GM23338 (cell line): ENCODE results near the gene RAB11B. TPM values are rescaled to one million over a fixed set of nuclear protein-coding genes. Genes with fewer than 3 reads are reported as not detected.

ENCODE experiments used
- ATAC-seq: fragments of 200-7000 bp; cut with Tn5 transposase; 3 replicates; pipeline ENCODE4 v1.9.1; 2020
- DNase-seq: peaks from one replicate; pipeline ENCODE4 v3.0.0-alpha.2; 2015; ENCODE audit warnings: low spot score
- H2AFZ ChIP-seq: fragments of 200-600 bp; sonication (generic); 2 replicates; pipeline ENCODE4 v1.8.0; 2016; ENCODE audit warnings: antibody characterized with exemption, mild to moderate bottlenecking, moderate library complexity
- H3F3A ChIP-seq: fragments of 200-600 bp; sonication (generic); replicated peaks from 2 replicates; pipeline ENCODE4 v1.8.0; 2017; ENCODE audit warnings: antibody characterized with exemption, mixed run types, low read depth
- H3K27ac ChIP-seq: fragments of 200-600 bp; sonication (generic); 2 replicates; pipeline ENCODE4 v1.6.1; 2016; ENCODE audit warnings: low read depth
- H3K27me3 ChIP-seq: fragments of 200-600 bp; sonication (generic); 2 replicates; pipeline ENCODE4 v1.8.0; 2016; ENCODE audit warnings: mild to moderate bottlenecking, mixed run types, moderate library complexity; ENCODE audit not compliant: insufficient read depth
- H3K36me3 ChIP-seq: fragments of 200-600 bp; sonication (generic); 2 replicates; pipeline ENCODE4 v1.8.0; 2016; ENCODE audit warnings: mild to moderate bottlenecking; ENCODE audit not compliant: insufficient read depth
- H3K4me1 ChIP-seq: fragments of 200-600 bp; sonication (generic); 2 replicates; pipeline ENCODE4 v1.8.0; 2016; ENCODE audit warnings: mild to moderate bottlenecking, moderate library complexity; ENCODE audit not compliant: insufficient read depth
- H3K4me2 ChIP-seq: fragments of 200-600 bp; sonication (generic); 2 replicates; pipeline ENCODE4 v1.7.1; 2017; ENCODE audit warnings: mixed run types
- H3K4me3 ChIP-seq: fragments of 200-600 bp; sonication (generic); 2 replicates; pipeline ENCODE4 v1.6.1; 2016; ENCODE audit warnings: mixed run types
- H3K79me2 ChIP-seq: fragments of 200-600 bp; sonication (generic); replicated peaks from 2 replicates; pipeline ENCODE4 v1.8.0; 2017; ENCODE audit warnings: mild to moderate bottlenecking; ENCODE audit not compliant: insufficient read depth
- H3K9me2 ChIP-seq: fragments of 200-600 bp; sonication (generic); 2 replicates; pipeline ENCODE4 v1.8.0; 2017; ENCODE audit not compliant: insufficient read depth
- H4K20me1 ChIP-seq: fragments of 200-600 bp; sonication (generic); replicated peaks from 2 replicates; pipeline ENCODE4 v1.8.0; 2017; ENCODE audit warnings: mild to moderate bottlenecking; ENCODE audit not compliant: insufficient read depth
- H3K27ac Mint-ChIP-seq: 2 replicates; pipeline ENCODE4 v1.8.0; 2020; ENCODE audit warnings: inconsistent platforms, mild to moderate bottlenecking, moderate library complexity, mixed read lengths
- H3K27me3 Mint-ChIP-seq: 3 replicates; pipeline ENCODE4 v1.8.0; 2022; ENCODE audit warnings: low read depth, mild to moderate bottlenecking, moderate library complexity, mixed read lengths, inconsistent platforms; ENCODE audit not compliant: insufficient read depth, poor library complexity
- H3K36me3 Mint-ChIP-seq: 3 replicates; pipeline ENCODE4 v1.8.0; 2021; ENCODE audit warnings: low read depth, mild to moderate bottlenecking, inconsistent platforms, moderate library complexity, mixed read lengths
- H3K4me1 Mint-ChIP-seq: 3 replicates; pipeline ENCODE4 v1.8.0; 2020; ENCODE audit warnings: mild to moderate bottlenecking, inconsistent platforms, mixed read lengths
- H3K4me3 Mint-ChIP-seq: 3 replicates; pipeline ENCODE4 v1.8.0; 2021; ENCODE audit warnings: moderate library complexity, mild to moderate bottlenecking, inconsistent platforms, mixed read lengths
- H3K9me3 Mint-ChIP-seq: 3 replicates; pipeline ENCODE4 v1.8.0; 2020; ENCODE audit warnings: moderate library complexity, mild to moderate bottlenecking, inconsistent platforms, mixed read lengths
- CREB1 ChIP-seq: fragments of 250-450 bp; sonication (Bioruptor Pico); IDR thresholded peaks from 2 replicates; pipeline ENCODE4 v1.5.0; 2020; ENCODE audit warnings: low read depth, mild to moderate bottlenecking, moderate library complexity
- CTCF ChIP-seq, 2 experiments: fragments of 200-600 bp in 1 of 2; sonication (generic) in 1 of 2; conservative IDR thresholded peaks; 2 replicates each; pipeline versions ENCODE4 v1.5.1 to v1.6.1; 2016 to 2017; ENCODE audit warnings: antibody characterized with exemption in 2 of 2, low read depth in 2 of 2, mild to moderate bottlenecking in 2 of 2, moderate library complexity in 1 of 2
- ETS1 ChIP-seq: IDR thresholded peaks from 2 replicates; pipeline ENCODE4 v1.6.1; 2016; ENCODE audit warnings: antibody characterized with exemption
- EZH2 ChIP-seq: fragments of 200-600 bp; sonication (generic); IDR thresholded peaks from one replicate; pipeline ENCODE4 v1.8.0; 2017; ENCODE audit warnings: antibody characterized with exemption, mild to moderate bottlenecking, low read depth; ENCODE audit not compliant: unreplicated experiment
- EZH2phosphoT487 ChIP-seq: fragments of 200-600 bp; sonication (generic); IDR thresholded peaks from one replicate; pipeline ENCODE4 v1.8.1; 2018; ENCODE audit warnings: antibody characterized with exemption; ENCODE audit not compliant: unreplicated experiment
- JUNB ChIP-seq: IDR thresholded peaks from one replicate; pipeline ENCODE4 v1.6.1; 2016; ENCODE audit warnings: antibody characterized with exemption; ENCODE audit not compliant: unreplicated experiment
- NANOG ChIP-seq: IDR thresholded peaks from 2 replicates; pipeline ENCODE4 v1.6.1; 2016; ENCODE audit warnings: antibody characterized with exemption, borderline replicate concordance
- REST ChIP-seq: IDR thresholded peaks from one replicate; pipeline ENCODE4 v1.6.1; 2018; ENCODE audit warnings: antibody characterized with exemption; ENCODE audit not compliant: unreplicated experiment
- ZNF114 ChIP-seq: fragments of 250-450 bp; sonication (Bioruptor Pico); IDR thresholded peaks from 2 replicates; pipeline ENCODE4 v1.5.0; 2020; ENCODE audit warnings: mild to moderate bottlenecking, moderate library complexity
- ZNF331 ChIP-seq: fragments of 250-450 bp; sonication (Bioruptor Pico); IDR thresholded peaks from 2 replicates; pipeline ENCODE4 v1.5.0; 2020; ENCODE audit warnings: low read depth, mild to moderate bottlenecking, moderate library complexity
- ZNF462 ChIP-seq: fragments of 250-450 bp; sonication (Bioruptor Pico); IDR thresholded peaks from 2 replicates; pipeline ENCODE4 v1.5.0; 2020; ENCODE audit warnings: mild to moderate bottlenecking, moderate library complexity
- polyA plus RNA-seq: library from polyadenylated mRNA; unstranded; fragments of >200 nt; fragmentation: Nextera tagmentation; extraction: Ambion mirVana; gene quantifications from 2 replicates; pipeline ENCODE4 v1.2.1, GENCODE V29; 2016
- total RNA-seq: library from RNA; depleted of rRNA; stranded (reverse); fragments of >200 nt; shearing (Covaris generic); gene quantifications from 2 replicates; pipeline ENCODE4 v1.2.3, GENCODE V29; 2014

The RAB11B gene
- total and polyA plus RNA-seq, 2 experiments from 2014 or later = 66.0 to 79.6 TPM

- DNase-seq (no peak), ATAC-seq (no peak)
- H3K9me3 Mint-ChIP-seq = peaks cover 2% of the 10 kb centered on the region; the same call in 1 of the 3 replicates
- no peaks in the 10 kb centered on the region for H3K9me2 ChIP-seq
- H3K4me3 ChIP-seq = no peak overlapping the region
- H3K4me1 Mint-ChIP-seq = peaks cover 14% of the 10 kb centered on the region
- no peak overlapping the region for H3K4me3 Mint-ChIP-seq
- no peak overlapping the region for H2AFZ ChIP-seq
- no peak overlapping the region for H3K27ac ChIP-seq
- H3K36me3 ChIP-seq = no peaks in the 10 kb centered on the region
- H3K27ac Mint-ChIP-seq = no peak overlapping the region
- 0 out of 2 replicates have a peak, but pooled peaks cover 2% of the 10 kb centered on the region for H3F3A ChIP-seq
- no peak overlapping the region for H3K4me2 ChIP-seq
- H3K27me3 ChIP-seq = peaks cover 7% of the 10 kb centered on the region
- no peaks in the 10 kb centered on the region; the same call in 1 of the 2 replicates for H3K4me1 ChIP-seq
- no peaks in the 10 kb centered on the region for H4K20me1 ChIP-seq
- H3K36me3 Mint-ChIP-seq = peaks cover 8% of the 10 kb centered on the region; the same call in 2 of the 3 replicates
- peaks cover 18% of the 10 kb centered on the region for H3K27me3 Mint-ChIP-seq
- H3K79me2 ChIP-seq = no peaks in the 10 kb centered on the region
- TF ChIP-seq ZNF331 (CRISPR knock-in tag) (no peak), CREB1 (CRISPR knock-in tag) (no peak), JUNB (no peak), ZNF114 (no peak), REST (no peak), CTCF (conservative IDR thresholded peaks at IDR 0.05; ENCODE audit: low read depth in 2 of 2) (no peak), EZH2 (no peak), NANOG (no peak), EZH2phosphoT487 (no peak), ETS1 (no peak), ZNF462 (no peak)
Measured at GRCh38 chr19:8371011-8371804, 19.0 kb upstream of the RAB11B start.
